ENCODE results near the gene PHF13. TPM values are rescaled to one million over a fixed set of nuclear protein-coding genes. Genes with fewer than 3 reads are reported as not detected.
A peak's percentile ranks its signal among the peaks of the same experiment; 100 is the strongest.

PHF13 gene
- polyA plus RNA-seq, 1 experiment: 9.4 TPM

DNA sequence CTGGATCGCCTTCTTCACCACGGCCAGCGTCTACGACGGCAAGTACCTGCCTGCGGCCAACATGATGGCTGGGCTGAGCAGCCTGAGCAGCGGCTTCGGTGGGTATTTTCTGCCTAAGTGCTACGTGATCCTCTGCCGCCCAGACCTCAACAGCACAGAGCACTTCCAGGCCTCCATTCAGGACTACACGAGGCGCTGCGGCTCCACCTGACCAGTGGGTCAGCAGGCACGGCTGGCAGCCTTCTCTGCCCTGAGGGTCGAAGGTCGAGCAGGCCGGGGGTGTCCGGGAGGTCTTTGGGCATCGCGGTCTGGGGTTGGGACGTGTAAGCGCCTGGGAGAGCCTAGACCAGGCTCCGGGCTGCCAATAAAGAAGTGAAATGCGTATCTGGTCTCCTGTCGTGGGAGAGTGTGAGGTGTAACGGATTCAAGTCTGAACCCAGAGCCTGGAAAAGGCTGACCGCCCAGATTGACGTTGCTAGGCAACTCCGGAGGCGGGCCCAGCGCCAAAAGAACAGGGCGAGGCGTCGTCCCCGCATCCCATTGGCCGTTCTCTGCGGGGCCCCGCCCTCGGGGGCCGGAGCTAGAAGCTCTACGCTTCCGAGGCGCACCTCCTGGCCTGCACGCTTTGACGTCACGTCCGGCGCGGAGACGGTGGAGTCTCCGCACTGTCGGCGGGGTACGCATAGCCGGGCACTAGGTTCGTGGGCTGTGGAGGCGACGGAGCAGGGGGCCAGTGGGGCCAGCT is 34.0 kb upstream of the PHF13 start, which contains the start of gene ZBTB48:
Gene ZBTB48, plus strand, starts transcription at position 621 of the 745 bp plus-strand sequence. CDS start 616 bp downstream, outside the sequence.
- CTCF ChIA-PET: interaction anchor here (0.6 to 2.3 kb wide), 5 partner anchors 10 to 89 kb away, joined by 3 to 10 read pairs (median 3); partner anchors contain the start of genes NOL9 and TAS1R1
- peak within 1 kb of the TSS; percentile 97 for H3K4me3 ChIP-seq (ENCODE audit: low read depth, low read length)
- H3K36me3 ChIP-seq (ENCODE audit: control insufficient read depth, insufficient read depth, low read length): no peaks in the 10 kb centered on the region
- TF ChIP-seq CTCF (IDR thresholded peaks at IDR 0.05; ENCODE audit: insufficient read depth, low read depth, low read length): no peak
- H3K27me3 ChIP-seq (ENCODE audit: control insufficient read depth, insufficient read depth, low read length): no peaks in the 10 kb centered on the region
- peak; percentile 76 for DNase-seq (ENCODE audit: low read depth)
- POLR2A ChIA-PET: interaction anchor here (0.7 kb wide), 1 partner anchor 9 kb away, joined by 7 read pairs; no protein-coding TSS in a partner anchor

DNA sequence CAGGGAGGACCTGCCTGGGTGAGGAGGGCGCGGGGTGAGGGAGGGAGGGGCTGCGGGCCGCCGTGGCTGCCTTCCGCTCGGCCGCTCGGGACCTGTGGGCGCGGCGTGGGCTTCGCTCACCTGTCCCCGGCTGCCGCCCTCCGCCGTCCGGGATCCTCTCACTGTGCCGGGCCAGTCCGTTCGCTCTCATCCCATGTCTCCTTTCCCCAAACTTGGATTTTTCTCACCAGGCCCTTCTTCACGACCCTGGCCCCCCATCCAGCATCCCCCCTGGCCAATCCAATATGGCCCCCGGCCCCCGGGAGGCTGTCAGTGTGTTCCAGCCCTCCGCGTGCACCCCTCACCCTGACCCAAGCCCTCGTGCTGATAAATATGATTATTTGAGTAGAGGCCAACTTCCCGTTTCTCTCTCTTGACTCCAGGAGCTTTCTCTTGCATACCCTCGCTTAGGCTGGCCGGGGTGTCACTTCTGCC is 33.4 kb upstream of the PHF13 start:
- TF ChIP-seq CTCF (IDR thresholded peaks at IDR 0.05; ENCODE audit: insufficient read depth, low read depth, low read length): no peak
- no peak for DNase-seq (ENCODE audit: low read depth)
- H3K27me3 ChIP-seq (ENCODE audit: control insufficient read depth, insufficient read depth, low read length): no peaks in the 10 kb centered on the region
- peak overlapping the region; percentile 97 for H3K4me3 ChIP-seq (ENCODE audit: low read depth, low read length)
- ChIA-PET CTCF (interaction anchor here (0.6 to 2.3 kb wide), 5 partner anchors 9 to 90 kb away, joined by 3 to 10 read pairs (median 3); partner anchors contain the start of genes NOL9 and TAS1R1), POLR2A (interaction anchor here (0.7 kb wide), 1 partner anchor 9 kb away, joined by 7 read pairs; no protein-coding TSS in a partner anchor)
- H3K36me3 ChIP-seq (ENCODE audit: control insufficient read depth, insufficient read depth, low read length): no peaks in the 10 kb centered on the region

DNA sequence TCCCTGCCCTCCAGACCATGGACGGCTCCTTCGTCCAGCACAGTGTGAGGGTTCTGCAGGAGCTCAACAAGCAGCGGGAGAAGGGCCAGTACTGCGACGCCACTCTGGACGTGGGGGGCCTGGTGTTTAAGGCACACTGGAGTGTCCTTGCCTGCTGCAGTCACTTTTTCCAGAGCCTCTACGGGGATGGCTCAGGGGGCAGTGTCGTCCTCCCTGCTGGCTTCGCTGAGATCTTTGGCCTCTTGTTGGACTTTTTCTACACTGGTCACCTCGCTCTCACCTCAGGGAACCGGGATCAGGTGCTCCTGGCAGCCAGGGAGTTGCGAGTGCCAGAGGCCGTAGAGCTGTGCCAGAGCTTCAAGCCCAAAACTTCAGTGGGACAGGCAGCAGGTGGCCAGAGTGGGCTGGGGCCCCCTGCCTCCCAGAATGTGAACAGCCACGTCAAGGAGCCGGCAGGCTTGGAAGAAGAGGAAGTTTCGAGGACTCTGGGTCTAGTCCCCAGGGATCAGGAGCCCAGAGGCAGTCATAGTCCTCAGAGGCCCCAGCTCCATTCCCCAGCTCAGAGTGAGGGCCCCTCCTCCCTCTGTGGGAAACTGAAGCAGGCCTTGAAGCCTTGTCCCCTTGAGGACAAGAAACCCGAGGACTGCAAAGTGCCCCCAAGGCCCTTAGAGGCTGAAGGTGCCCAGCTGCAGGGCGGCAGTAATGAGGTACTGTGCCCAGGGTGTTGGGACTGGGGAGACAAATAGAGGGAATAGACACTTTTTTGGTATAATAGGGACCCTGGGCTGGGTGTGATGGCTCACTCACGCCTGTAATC is 32.7 kb upstream of the PHF13 start:
- no peak for DNase-seq (ENCODE audit: low read depth)
- POLR2A ChIA-PET: no interaction called here
- TF ChIP-seq CTCF (IDR thresholded peaks at IDR 0.05; ENCODE audit: insufficient read depth, low read depth, low read length): no peak
- CTCF ChIA-PET: interaction anchor here (0.6 to 2.3 kb wide), 4 partner anchors 8 to 91 kb away, joined by 3 to 10 read pairs (median 4); partner anchors contain the start of genes NOL9 and TAS1R1
- peak overlapping the region; percentile 97 for H3K4me3 ChIP-seq (ENCODE audit: low read depth, low read length)
- no peaks in the 10 kb centered on the region for H3K36me3 ChIP-seq (ENCODE audit: control insufficient read depth, insufficient read depth, low read length)
- no peaks in the 10 kb centered on the region for H3K27me3 ChIP-seq (ENCODE audit: control insufficient read depth, insufficient read depth, low read length)

DNA sequence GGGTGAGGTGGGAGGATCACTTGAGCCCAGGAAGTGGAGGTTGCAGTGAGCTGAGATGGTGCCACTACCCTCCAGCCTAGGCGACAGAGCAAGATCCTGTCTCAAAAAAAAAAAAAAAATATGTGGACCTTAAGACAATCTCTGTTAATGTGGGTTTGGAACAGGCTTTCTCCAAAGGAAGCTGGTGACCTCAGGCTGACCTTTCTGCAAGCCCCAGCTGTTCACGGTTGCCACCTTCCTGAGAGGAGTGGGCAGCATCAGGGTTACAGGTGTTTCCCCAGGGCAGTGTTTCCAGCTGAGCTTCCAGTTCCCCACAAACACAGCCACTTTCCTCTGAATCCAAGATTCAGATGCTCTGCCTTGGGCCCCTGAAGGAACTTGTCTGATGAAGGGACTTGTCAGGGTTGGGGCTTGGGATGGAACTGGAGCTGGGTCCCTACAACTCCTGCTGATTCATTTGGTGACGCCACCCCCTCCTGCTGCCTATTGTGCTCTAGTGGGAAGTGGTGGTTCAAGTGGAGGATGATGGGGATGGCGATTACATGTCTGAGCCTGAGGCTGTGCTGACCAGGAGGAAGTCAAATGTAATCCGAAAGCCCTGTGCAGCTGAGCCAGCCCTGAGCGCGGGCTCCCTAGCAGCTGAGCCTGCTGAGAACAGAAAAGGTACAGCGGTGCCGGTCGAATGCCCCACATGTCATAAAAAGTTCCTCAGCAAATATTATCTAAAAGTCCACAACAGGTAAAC is 31.8 kb upstream of the PHF13 start:
- DNase-seq (ENCODE audit: low read depth): no peak
- H3K27me3 ChIP-seq (ENCODE audit: control insufficient read depth, insufficient read depth, low read length): no peaks in the 10 kb centered on the region
- H3K4me3 ChIP-seq (ENCODE audit: low read depth, low read length): no peak overlapping the region
- no peaks in the 10 kb centered on the region; the same call in 1 of the 2 replicates for H3K36me3 ChIP-seq (ENCODE audit: control insufficient read depth, insufficient read depth, low read length)
- no peak for TF ChIP-seq CTCF (IDR thresholded peaks at IDR 0.05; ENCODE audit: insufficient read depth, low read depth, low read length)
- CTCF ChIA-PET: interaction anchor here (1.1 to 2.3 kb wide), 3 partner anchors 15 to 27 kb away, joined by 4 to 10 read pairs (median 6); partner anchors contain the start of genes NOL9 and TAS1R1
- POLR2A ChIA-PET: no interaction called here
